PC-9 (cell line): ENCODE results near the gene PIK3R1. TPM values are rescaled to one million over a fixed set of nuclear protein-coding genes. Genes with fewer than 3 reads are reported as not detected.

ENCODE experiments used
- BruUV-seq: library from RNA; stranded (reverse); fragments of 400-500 nt; replicated peaks from 2 replicates; lab custom pipeline; 2021; lab: Mats Ljungman, UMichigan
- CTCF ChIA-PET: fragments of 300-600 bp; sonication (Branson Sonifier 250); formaldehyde crosslinking; loops from one replicate; lab custom pipeline; 2022; ENCODE audit warnings: antibody characterized with exemption; lab: Charles Lee
- POLR2A ChIA-PET: fragments of 300-600 bp; sonication (Branson Sonifier 250); formaldehyde crosslinking; loops from one replicate; lab custom pipeline; 2022; ENCODE audit warnings: antibody characterized with exemption; ENCODE audit not compliant: unreplicated experiment; lab: Charles Lee
- DNase-seq, 2 experiments: peaks; one replicate each; pipeline versions ENCODE4 v3.0.0 to v3.0.0-alpha.2; 2015 to 2022; ENCODE audit warnings: mixed read lengths in 1 of 2
- H2AFZ ChIP-seq: fragments of 200-600 bp; sonication (generic); 2 replicates; pipeline ENCODE4 v1.8.1; 2017; ENCODE audit warnings: antibody characterized with exemption
- H3F3A ChIP-seq: fragments of 200-600 bp; sonication (generic); 2 replicates; pipeline ENCODE4 v1.8.1; 2017; ENCODE audit warnings: antibody characterized with exemption, mild to moderate bottlenecking, low read depth; ENCODE audit not compliant: insufficient read depth
- H3K27ac ChIP-seq: fragments of 200-600 bp; sonication (generic); 2 replicates; pipeline ENCODE4 v1.6.1; 2016; ENCODE audit warnings: mixed run types
- H3K27me3 ChIP-seq: fragments of 200-600 bp; sonication (generic); 2 replicates; pipeline ENCODE4 v1.6.1; 2016; ENCODE audit warnings: low read depth, mixed run types; ENCODE audit not compliant: insufficient read depth
- H3K36me3 ChIP-seq: fragments of 200-600 bp; sonication (generic); 2 replicates; pipeline ENCODE4 v1.6.1; 2016; ENCODE audit warnings: low read depth, mixed run types
- H3K4me1 ChIP-seq: fragments of 200-600 bp; sonication (generic); replicated peaks from 2 replicates; pipeline ENCODE4 v1.6.1; 2016; ENCODE audit warnings: mixed run types; ENCODE audit not compliant: insufficient read depth
- H3K4me2 ChIP-seq: fragments of 200-600 bp; sonication (generic); 2 replicates; pipeline ENCODE4 v1.6.1; 2017; ENCODE audit warnings: mixed run types
- H3K4me3 ChIP-seq: fragments of 200-600 bp; sonication (generic); 2 replicates; pipeline ENCODE4 v1.6.1; 2016; ENCODE audit warnings: mixed run types
- H3K79me2 ChIP-seq: fragments of 200-600 bp; sonication (generic); 2 replicates; pipeline ENCODE4 v1.6.1; 2017; ENCODE audit warnings: low read depth, mixed run types
- H3K9me2 ChIP-seq: fragments of 200-600 bp; sonication (generic); 2 replicates; pipeline ENCODE4 v1.8.1; 2017; ENCODE audit warnings: mild to moderate bottlenecking; ENCODE audit not compliant: insufficient read depth
- H3K9me3 ChIP-seq: fragments of 200-600 bp; sonication (generic); 2 replicates; pipeline ENCODE4 v1.8.1; 2016; ENCODE audit warnings: low read depth; ENCODE audit not compliant: insufficient read depth
- H4K20me1 ChIP-seq: fragments of 200-600 bp; sonication (generic); 2 replicates; pipeline ENCODE4 v1.8.1; 2017; ENCODE audit not compliant: insufficient read depth
- EZH2 ChIP-seq: fragments of 200-600 bp; sonication (generic); IDR thresholded peaks from 2 replicates; pipeline ENCODE4 v1.8.0; 2017; ENCODE audit warnings: antibody characterized with exemption, low read depth
- intact Hi-C: fragments of 100-400 bp; cut with micrococcal nuclease; formaldehyde crosslinking; loops from one replicate; pipeline ENCODE4 v1.10.0; 2022; ENCODE audit not compliant: unreplicated experiment
- total RNA-seq: library from RNA; stranded (reverse); gene quantifications from 2 replicates; pipeline ENCODE4 v1.2.3, GENCODE V29; 2021
- TF ChIP-seq, protein P1 (sequence below): fragments of 200-600 bp; sonication (generic); conservative IDR thresholded peaks from 2 replicates; pipeline ENCODE4 v1.6.1; 2017; ENCODE audit warnings: mixed run types, antibody characterized with exemption, mild to moderate bottlenecking, moderate library complexity

PIK3R1 gene
- total RNA-seq, 1 experiment from 2014 or later: 15.9 TPM

DNA sequence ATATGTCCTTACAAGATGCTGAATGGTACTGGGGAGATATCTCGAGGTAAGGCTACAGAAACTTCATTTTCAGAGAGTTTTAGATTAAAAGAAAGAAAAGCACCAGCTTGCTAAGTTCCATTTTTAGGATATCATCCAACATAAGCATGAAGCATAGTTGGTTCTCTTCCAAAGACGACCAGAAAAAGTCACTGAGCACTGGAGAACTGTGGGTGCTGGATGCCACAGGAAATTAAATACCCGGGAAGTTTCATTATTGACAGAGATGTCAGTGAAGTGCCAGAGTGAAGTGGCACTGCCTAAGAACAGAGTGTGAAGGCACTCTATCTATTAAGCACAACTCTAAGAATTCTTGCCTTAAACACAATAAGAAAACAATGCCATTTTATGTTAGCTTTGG, 76.8 kb downstream of the PIK3R1 start:
- no peak overlapping the region for H2AFZ ChIP-seq
- no peak overlapping the region for H3K27ac ChIP-seq
- H4K20me1 ChIP-seq: no peaks in the 10 kb centered on the region
- peaks cover 15% of the 10 kb centered on the region; the same call in 1 of the 2 replicates for H3F3A ChIP-seq
- no peaks in the 10 kb centered on the region for H3K9me2 ChIP-seq
- CTCF ChIA-PET: no interaction called here
- intact Hi-C loops: no loop called here
- H3K4me1 ChIP-seq: peaks cover 22% of the 10 kb centered on the region
- DNase-seq: no peak
- POLR2A ChIA-PET: no interaction called here
- no peaks in the 10 kb centered on the region for H3K27me3 ChIP-seq
- BruUV-seq: no TSS peak
- no peak overlapping the region for H3K4me3 ChIP-seq
- H3K79me2 ChIP-seq: no peaks in the 10 kb centered on the region
- TF ChIP-seq, protein P1, sequence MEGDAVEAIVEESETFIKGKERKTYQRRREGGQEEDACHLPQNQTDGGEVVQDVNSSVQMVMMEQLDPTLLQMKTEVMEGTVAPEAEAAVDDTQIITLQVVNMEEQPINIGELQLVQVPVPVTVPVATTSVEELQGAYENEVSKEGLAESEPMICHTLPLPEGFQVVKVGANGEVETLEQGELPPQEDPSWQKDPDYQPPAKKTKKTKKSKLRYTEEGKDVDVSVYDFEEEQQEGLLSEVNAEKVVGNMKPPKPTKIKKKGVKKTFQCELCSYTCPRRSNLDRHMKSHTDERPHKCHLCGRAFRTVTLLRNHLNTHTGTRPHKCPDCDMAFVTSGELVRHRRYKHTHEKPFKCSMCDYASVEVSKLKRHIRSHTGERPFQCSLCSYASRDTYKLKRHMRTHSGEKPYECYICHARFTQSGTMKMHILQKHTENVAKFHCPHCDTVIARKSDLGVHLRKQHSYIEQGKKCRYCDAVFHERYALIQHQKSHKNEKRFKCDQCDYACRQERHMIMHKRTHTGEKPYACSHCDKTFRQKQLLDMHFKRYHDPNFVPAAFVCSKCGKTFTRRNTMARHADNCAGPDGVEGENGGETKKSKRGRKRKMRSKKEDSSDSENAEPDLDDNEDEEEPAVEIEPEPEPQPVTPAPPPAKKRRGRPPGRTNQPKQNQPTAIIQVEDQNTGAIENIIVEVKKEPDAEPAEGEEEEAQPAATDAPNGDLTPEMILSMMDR: no peak
- no peak for TF ChIP-seq EZH2
- H3K36me3 ChIP-seq: peaks cover 13% of the 10 kb centered on the region
- no peaks in the 10 kb centered on the region for H3K9me3 ChIP-seq
- H3K4me2 ChIP-seq: no peak overlapping the region

DNA sequence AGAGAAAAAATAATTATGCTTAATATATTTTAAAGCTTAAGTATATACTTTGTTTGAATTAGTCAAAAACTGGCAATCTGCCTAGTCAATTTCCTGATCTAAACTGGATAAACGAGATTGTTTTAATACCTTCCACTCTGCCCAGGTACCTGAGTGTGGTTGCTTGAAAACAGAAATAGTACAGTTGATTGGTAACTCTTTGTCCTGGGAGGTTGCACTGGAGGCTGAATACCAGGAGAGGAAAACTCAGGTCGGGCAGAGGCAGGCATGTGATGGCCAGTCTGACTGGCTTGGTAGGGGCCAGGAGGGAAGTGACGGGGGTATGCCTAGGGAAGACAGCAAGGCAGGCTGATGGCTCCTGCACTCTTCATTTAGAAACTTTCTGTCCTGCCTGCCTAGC, 80.2 kb downstream of the PIK3R1 start:
- H3K4me2 ChIP-seq: peak overlapping the region; percentile 55
- POLR2A ChIA-PET: no interaction called here

DNA sequence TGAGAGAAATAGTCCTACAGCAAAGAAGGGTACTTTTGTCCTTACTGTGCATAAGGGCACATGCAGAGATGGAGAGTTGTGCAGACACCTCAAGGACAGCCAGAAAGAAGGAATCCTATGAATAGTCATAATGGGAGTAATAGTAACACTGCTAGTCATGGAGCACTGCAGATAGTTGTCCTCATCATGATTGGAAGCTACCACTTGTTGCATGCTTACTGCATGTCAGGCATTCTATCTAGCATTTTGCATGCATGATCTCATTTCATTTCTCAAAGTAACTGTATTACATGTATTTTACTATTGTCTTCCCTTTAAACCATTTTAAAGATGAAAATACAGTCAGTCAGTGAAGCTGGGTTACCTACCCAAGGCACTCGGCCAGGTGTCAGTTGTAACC, 81.3 kb downstream of the PIK3R1 start:
- Histone ChIP-seq H3K27me3 (no peaks in the 10 kb centered on the region), H3K4me1 (peaks cover 22% of the 10 kb centered on the region), H3K27ac (no peak overlapping the region), H3K79me2 (no peaks in the 10 kb centered on the region), H3K4me3 (no peak overlapping the region), H3K4me2 (no peak overlapping the region), H4K20me1 (no peaks in the 10 kb centered on the region), H3K9me2 (no peaks in the 10 kb centered on the region), H3K9me3 (no peaks in the 10 kb centered on the region), H3F3A (peaks cover 15% of the 10 kb centered on the region; the same call in 1 of the 2 replicates), H3K36me3 (peaks cover 16% of the 10 kb centered on the region), H2AFZ (no peak overlapping the region)
- no TSS peak for BruUV-seq
- ChIA-PET CTCF (no interaction called here), POLR2A (no interaction called here)
- no peak for DNase-seq
- TF ChIP-seq EZH2: no peak
- TF ChIP-seq, protein P1: no peak
- intact Hi-C loops: no loop called here

More for the DNA sequence above, 80.2 kb downstream of the PIK3R1 start:
- no peak overlapping the region for H3K4me3 ChIP-seq
- peaks cover 16% of the 10 kb centered on the region for H3K36me3 ChIP-seq
- no peaks in the 10 kb centered on the region for H3K27me3 ChIP-seq
- H2AFZ ChIP-seq: no peak overlapping the region
- peak overlapping the region; percentile 59 for H3K27ac ChIP-seq
- H3F3A ChIP-seq: peaks cover 15% of the 10 kb centered on the region; the same call in 1 of the 2 replicates
- no peaks in the 10 kb centered on the region for H3K9me2 ChIP-seq
- no TSS peak for BruUV-seq
- intact Hi-C loops: no loop called here
- no peaks in the 10 kb centered on the region for H3K79me2 ChIP-seq
- peak; percentile 69 to 89 for DNase-seq
- no peaks in the 10 kb centered on the region for H4K20me1 ChIP-seq
- CTCF ChIA-PET: no interaction called here
- TF ChIP-seq, protein P1: no peak
- H3K9me3 ChIP-seq: no peaks in the 10 kb centered on the region
- H3K4me1 ChIP-seq: peaks cover 22% of the 10 kb centered on the region
